NCI-H2029 treated with DMSO at 0.1 percent for 48 hours (cell line): ENCODE measurements around the gene IFI44L.

Source experiments
- DNase-seq: peaks from one replicate; lab custom pipeline; 2025; lab: John Stamatoyannopoulos, UW

Gene IFI44L

DNA sequence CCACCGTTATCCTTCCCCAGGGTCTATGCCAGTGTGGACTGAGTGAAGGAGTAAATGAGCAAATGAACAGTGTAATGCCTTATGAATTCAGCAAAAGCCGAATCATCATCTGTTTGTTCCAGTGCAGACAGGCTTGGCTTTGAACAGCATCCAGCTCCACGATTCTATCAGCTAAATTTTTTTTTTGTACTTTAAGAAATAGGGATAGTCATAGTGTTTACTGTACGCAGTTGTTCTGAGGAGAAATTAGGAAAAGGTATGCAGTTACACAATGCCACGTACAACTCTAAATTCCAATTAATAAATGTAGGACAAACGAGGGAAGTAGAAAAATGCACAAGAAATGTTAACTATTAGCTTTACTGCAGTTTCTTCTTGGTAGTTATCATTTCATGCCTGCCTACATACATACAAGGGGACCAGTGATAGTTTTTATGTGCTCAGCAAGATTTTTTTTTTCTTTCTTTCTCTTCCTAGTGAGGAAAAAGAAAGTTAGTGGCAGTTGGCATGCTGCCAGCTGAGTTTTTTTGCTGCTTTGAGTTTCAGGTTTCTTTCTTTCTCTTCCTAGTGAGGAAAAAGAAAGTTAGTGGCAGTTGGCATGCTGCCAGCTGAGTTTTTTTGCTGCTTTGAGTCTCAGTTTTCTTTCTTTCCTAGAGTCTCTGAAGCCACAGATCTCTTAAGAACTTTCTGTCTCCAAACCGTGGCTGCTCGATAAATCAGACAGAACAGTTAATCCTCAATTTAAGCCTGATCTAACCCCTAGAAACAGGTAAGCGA is at the start of gene IFI44L:
IFI44L (plus strand) TSS at position 646 of the 777 bp plus-strand sequence. CDS start 7,468 bp downstream, outside the sequence.
- DNase-seq: no peak

- no peak for DNase-seq
Observed at GRCh38 chr1:78570539-78570938, 49.7 kb upstream of the IFI44L start.

DNA sequence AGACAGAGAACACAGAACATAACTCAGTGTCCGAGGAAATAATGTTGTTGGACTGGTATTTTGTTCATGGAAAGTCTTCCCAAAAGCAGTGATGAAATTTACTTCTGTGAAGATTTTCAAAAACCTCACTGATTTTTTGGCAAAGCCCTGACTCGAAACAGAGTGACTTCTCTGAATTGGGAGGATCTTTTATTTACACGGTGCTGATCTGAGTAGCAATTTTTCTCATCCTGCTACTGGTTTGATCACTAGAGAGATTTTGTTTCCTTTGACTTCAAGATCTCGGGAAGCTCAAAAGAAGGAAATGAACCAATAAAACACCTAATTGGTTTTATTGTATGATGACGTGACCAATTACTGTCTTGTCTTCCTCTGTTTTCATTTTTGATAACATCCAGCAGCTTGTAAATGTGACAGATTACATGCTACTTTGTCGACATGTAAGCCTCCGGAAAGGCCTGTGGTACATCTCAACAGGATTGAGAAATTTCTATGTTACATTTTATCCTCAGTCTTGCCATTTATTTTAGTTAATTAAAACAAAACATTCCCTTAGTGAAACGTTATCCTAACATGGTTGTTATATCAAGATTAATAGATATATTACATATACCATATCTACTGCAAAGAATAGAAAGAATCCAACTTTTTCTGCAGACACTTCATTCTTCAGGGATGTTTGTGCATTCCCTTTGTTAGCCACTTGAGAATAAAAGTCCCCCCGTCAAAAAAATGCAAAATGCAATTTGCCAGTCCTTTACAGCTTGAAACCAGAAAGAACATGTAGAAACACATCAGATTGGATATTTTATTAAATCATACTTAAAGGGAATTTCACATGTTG is 42.8 kb upstream of the IFI44L start:
- no peak for DNase-seq

DNA sequence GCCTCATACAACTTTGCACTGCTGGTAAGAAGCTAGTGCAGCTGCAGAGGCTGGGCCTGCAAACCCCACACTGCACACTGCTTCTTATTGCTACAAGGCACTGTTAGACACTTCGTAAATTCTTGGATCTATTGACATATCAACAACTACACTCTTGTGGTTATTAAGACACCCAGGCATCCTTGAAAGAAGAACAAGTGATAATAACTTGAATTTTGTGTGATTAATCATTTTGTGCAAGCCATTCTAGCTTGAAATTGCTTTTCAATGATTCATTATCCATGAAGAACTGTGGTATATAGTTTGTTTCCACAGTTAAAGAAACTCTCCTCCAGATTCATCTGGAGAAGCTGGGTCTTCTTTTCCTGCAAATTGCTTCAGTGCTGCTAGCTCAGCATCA is 33.7 kb upstream of the IFI44L start:
- no peak for DNase-seq

DNA sequence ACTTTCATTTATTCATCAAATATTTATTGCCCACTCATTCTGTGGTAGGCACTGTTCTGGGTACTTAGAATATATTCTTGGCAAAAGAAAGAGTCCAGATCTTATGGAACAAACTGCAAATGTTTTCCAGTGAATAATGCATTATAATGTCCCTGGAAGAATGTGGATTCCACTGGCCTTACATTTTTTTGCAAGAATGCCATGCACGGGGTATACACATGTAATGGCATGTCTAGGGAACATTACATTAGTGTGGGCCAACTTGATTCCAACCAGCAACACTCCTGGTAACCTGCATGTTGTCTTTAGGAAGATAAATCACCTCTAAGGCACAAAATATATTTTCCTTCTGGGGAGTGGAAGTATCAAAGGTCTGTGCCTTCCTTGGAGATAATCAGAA is 33.0 kb upstream of the IFI44L start:
- DNase-seq: no peak

DNA sequence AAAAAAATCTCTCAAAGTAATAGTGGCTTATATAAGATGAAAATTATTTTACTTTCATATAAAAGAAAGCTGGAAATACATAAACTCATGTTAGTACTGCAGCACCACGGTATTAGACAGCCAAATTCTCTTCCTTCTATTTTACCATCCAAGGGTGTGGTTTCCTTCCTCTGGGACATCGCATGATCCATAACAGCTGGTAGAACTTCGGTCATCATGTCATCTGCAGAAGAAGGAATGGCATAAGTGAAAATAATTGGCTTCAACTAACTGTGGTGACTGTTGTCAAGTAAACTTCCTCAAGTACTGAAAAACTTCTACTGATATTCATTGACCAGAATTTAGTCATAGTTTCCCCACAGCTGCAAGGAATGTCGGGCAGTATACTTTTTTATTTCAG is 28.3 kb upstream of the IFI44L start:
- DNase-seq: no peak

- DNase-seq: no peak
Observed at GRCh38 chr1:78599294-78599693, 21.0 kb upstream of the IFI44L start.

DNA sequence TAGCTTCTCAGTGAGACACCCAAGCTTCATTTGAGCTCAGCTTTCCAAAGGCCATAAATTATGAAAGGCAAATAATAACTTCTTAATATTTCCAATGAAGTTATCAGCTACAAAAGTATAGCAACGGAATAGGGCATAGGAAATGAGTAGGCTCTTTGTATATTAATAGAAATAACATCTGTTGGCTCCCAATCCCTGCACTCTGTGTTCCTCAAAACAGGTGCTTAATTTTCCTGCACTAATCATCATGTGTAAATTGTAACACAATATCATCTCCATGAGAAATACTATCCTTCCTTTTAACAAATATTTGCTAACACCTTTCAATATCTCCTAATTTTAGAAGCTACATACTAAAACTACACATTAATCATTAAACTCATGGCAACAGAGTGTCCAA is 19.2 kb upstream of the IFI44L start:
- no peak for DNase-seq

- no peak for DNase-seq
Observed at GRCh38 chr1:78603206-78603605, 17.0 kb upstream of the IFI44L start.

- DNase-seq: no peak
Observed at GRCh38 chr1:78604643-78605042, 15.6 kb upstream of the IFI44L start.

- DNase-seq: no peak
Observed at GRCh38 chr1:78606274-78606673, 14.0 kb upstream of the IFI44L start.

DNA sequence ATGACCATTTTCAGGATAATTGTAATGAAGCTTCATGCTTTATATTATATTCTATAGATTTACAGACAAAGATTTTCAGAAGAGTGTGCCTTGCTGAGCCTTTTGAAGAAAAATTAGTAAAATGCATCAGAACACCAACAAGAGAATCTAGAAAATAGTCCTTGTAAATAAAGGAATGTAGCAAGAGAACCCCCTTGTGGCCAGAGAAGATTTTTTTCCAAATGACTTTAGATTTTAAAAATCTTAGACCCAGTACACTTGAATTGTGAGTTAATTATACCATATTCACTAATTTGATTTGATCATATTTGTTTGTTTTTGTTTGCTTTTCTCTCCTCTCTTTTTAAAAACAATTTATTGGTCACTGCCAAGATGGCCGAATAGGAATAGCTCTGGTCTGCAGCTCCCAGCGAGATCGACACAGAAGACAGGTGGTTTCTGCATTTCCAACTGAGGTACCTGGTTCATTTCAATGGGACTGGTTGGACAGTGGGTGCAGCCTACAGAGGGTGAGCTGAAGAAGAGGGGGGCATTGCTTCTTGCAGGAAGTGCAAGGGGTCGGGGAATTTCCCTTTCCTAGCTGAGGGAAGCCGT is 12.8 kb upstream of the IFI44L start:
- DNase-seq: no peak

DNA sequence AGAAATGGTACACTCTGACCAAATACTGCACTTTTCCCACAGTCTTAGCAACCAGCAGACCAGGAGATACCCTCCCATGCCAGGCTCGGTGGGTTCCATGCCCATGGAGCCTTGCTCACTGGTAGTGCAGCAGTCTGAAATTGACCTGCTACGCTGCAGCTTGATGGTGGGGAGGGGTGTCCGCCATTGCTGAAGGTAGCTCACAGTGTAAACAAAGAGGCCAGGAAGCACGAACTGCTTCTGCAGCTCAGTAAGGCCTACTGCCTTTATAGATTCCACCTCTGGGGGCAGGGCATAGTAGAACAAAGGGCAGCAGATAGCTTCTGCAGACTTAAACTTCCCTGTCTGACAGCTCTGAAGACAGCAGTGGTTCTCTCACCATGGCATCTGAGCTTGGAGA is 12.3 kb upstream of the IFI44L start:
- no peak for DNase-seq

DNA sequence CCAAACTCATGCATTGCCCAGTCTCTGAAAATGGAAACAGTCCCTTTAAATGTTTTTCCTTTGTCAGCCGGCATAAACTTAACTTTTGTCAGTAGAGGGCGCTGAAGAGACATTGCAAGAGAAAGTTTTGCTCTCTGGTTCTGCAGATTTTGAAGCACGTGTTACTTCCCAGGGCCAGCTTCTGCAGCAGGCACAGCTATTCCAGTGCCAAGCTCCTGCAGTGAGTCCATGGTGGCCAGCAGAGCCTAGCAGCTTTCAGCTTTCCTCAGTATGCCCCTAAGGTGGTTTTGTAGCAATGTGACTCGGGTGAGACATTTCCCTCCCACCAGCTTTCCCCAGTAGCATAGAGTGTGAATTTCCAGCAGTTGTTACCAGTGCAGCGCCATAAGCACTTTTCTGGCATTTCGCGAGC is 2.6 kb upstream of the IFI44L start:
- peak; percentile 27 for DNase-seq

GRCh38 chr1:78619032-78619431 is 1.2 kb upstream of the IFI44L start:
- DNase-seq: no peak

DNA sequence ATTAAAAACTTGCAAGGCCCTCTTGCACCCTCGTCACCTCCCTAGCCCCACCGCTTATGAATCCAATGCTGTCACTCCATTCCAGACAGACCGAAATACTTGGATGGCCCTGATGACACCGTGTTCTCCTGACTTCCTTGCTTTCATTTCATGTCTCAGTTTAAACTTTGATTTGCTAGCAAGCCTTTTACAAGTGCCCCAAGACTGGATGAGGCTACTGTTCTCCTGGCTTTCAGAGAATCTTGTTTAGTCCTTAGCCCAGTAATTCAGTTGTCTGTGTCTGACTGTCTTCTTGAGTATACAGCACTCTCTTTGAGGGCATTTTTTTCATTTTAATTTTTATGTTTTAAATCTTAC is 824 bp upstream of the IFI44L start:
- DNase-seq: no peak

DNA sequence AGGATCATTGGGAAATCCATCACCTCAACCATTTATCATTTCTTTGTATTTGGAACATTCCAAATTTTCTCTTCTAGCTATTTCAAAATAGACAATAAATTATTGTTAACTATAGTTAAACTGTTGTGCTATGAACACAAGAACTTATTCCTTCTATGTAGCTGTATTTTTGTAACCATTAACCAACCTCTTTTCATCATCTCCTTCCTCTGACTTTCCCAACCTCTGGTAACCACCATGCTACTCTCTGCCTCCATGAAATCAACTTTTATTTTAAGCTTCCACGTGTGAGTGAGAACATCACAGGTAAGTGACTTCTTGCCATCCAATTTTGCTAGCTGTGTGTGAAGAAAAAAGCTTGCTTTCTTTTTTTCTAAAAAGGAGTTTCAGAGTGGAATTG is 418 bp downstream of the IFI44L start:
- DNase-seq: no peak

- no peak for DNase-seq
Observed at GRCh38 chr1:78622548-78622947, 2.3 kb downstream of the IFI44L start.

GRCh38 chr1:78624035-78624434 is 3.8 kb downstream of the IFI44L start:
- no peak for DNase-seq

- DNase-seq: no peak
Observed at GRCh38 chr1:78627321-78627720, 7.1 kb downstream of the IFI44L start.

GRCh38 chr1:78630600-78630999 is 10.4 kb downstream of the IFI44L start:
- no peak for DNase-seq

GRCh38 chr1:78633209-78633608 is 13.0 kb downstream of the IFI44L start:
- no peak for DNase-seq

DNA sequence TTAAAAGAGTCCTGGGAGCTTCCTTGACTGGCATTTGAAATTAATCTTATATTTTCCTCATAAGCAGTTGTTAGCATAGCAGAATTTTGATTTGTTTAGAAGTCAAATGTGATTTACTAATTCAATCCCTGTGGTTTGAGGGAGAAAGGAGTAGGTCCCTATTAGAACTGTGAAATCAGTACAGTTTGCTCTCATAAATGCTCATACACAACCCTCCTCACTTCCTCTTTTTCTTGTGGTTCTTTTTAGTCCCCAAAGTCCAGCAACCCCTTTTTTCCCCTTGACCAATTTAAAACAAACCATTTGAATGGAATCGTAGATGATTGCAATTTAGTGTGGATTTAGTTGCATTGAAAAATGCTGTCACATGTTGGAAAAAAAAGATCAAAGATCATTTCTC is 20.2 kb downstream of the IFI44L start:
- no peak for DNase-seq
